ENCODE measurements around the gene GPR35.

- TF ChIP-seq RAD21 (IDR thresholded peaks at IDR 0.05) (no peak), CTCF (IDR thresholded peaks at IDR 0.05; ENCODE audit: low read depth, low read length, missing input control) (no peak), MAX (IDR thresholded peaks at IDR 0.05) (no peak)
These were observed 33.5 kb upstream of the GPR35 start for GRCh38 chr2:240591784-240592183.
